Erythroblast (primary cell): Measurements from ENCODE around the gene ANGPTL4.

Source experiments
- GATA1 ChIP-seq: IDR thresholded peaks from 2 replicates; pipeline ENCODE4 v1.6.1; 2011; ENCODE audit warnings: low read depth, mild to moderate bottlenecking, control low read depth, low read length, moderate library complexity
- POLR2A ChIP-seq: IDR thresholded peaks from 2 replicates; pipeline ENCODE4 v1.6.1; 2011; ENCODE audit warnings: mild to moderate bottlenecking, low read length

- no peak for TF ChIP-seq POLR2A
- no peak for TF ChIP-seq GATA1
Observed at GRCh38 chr19:8316351-8317125, 47.4 kb upstream of the ANGPTL4 start.
